ENCODE results near the gene ANKRD35.

GRCh38 chr1:145916745-145917144 lies 31.1 kb upstream of the ANKRD35 start:
- TF ChIP-seq SP1 (IDR thresholded peaks at IDR 0.05; ENCODE audit: low read depth) (no peak), CTCF (IDR thresholded peaks at IDR 0.05 in 2 of 3, conservative IDR thresholded peaks at IDR 0.05 in 1 of 3; ENCODE audit: borderline replicate concordance in 1 of 3, insufficient read depth in 1 of 3, low read depth in 2 of 3, low read length in 2 of 3) (no peak), CEBPB (IDR thresholded peaks at IDR 0.05; ENCODE audit: low read depth) (no peak), ZNF274 (IDR thresholded peaks at IDR 0.05; ENCODE audit: low read depth, low read length) (no peak), SIN3A (IDR thresholded peaks at IDR 0.05; ENCODE audit: low read depth) (no peak)

Measured in HCT116 (cell line).